ENCODE measurements around the gene GJA4.

Gene GJA4

DNA sequence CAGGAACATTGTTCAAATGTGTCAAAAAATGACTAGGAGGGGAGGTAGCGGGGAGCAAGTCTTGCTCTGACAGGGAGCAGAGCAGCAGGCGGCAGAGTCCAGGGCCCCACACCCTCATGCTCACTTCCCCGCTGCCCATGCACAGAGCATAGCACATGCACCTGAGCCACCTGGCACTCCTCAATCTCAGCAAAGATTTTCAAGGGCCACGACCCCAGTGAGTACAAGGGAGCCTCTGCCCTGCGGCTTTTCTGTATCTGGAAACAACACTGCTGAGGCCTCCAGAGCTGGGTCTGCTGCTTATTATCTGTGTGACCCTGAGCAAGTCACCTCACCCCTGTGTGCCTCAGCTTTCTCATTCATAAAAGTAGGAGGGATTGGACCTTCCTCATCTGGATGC, 12.8 kb upstream of the GJA4 start:
- H3K4me3 ChIP-seq (ENCODE audit: low read depth, low read length) = no peak overlapping the region
- ChIA-PET CTCF (interaction anchor here (3.2 kb wide), 1 partner anchor 73 kb away, joined by 15 read pairs; no protein-coding TSS in a partner anchor), POLR2A (no interaction called here)
- TF ChIP-seq, protein P1, sequence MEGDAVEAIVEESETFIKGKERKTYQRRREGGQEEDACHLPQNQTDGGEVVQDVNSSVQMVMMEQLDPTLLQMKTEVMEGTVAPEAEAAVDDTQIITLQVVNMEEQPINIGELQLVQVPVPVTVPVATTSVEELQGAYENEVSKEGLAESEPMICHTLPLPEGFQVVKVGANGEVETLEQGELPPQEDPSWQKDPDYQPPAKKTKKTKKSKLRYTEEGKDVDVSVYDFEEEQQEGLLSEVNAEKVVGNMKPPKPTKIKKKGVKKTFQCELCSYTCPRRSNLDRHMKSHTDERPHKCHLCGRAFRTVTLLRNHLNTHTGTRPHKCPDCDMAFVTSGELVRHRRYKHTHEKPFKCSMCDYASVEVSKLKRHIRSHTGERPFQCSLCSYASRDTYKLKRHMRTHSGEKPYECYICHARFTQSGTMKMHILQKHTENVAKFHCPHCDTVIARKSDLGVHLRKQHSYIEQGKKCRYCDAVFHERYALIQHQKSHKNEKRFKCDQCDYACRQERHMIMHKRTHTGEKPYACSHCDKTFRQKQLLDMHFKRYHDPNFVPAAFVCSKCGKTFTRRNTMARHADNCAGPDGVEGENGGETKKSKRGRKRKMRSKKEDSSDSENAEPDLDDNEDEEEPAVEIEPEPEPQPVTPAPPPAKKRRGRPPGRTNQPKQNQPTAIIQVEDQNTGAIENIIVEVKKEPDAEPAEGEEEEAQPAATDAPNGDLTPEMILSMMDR (IDR thresholded peaks at IDR 0.05; ENCODE audit: insufficient read depth, low read length, missing control alignments) = no peak
- DNase-seq (ENCODE audit: low read depth, low spot score) = no peak

DNA sequence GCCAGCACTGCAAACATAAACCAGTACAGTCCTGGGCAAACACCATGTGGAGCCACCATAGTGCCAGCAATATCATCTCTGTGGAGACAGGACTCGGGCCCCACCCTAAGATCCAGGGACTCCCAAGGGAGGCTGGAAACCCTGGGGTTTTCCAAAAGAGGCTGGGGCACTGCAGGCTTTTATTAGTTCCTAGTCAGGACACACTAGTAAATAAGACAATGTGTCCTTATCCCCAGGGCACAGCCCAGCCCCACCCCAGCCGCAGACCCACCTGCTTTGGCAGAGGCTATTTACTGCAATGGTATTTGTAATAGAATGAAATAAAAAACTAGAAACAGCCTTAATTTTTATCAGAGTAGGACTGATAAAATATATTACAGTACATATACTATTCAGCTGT, 12.3 kb upstream of the GJA4 start:
- ChIA-PET CTCF (interaction anchor here (3.2 kb wide), 1 partner anchor 72 kb away, joined by 15 read pairs; no protein-coding TSS in a partner anchor), POLR2A (no interaction called here)
- DNase-seq (ENCODE audit: low read depth, low spot score) = no peak
- no peak overlapping the region for H3K4me3 ChIP-seq (ENCODE audit: low read depth, low read length)
- TF ChIP-seq, protein P1 (IDR thresholded peaks at IDR 0.05; ENCODE audit: insufficient read depth, low read length, missing control alignments) = no peak

DNA sequence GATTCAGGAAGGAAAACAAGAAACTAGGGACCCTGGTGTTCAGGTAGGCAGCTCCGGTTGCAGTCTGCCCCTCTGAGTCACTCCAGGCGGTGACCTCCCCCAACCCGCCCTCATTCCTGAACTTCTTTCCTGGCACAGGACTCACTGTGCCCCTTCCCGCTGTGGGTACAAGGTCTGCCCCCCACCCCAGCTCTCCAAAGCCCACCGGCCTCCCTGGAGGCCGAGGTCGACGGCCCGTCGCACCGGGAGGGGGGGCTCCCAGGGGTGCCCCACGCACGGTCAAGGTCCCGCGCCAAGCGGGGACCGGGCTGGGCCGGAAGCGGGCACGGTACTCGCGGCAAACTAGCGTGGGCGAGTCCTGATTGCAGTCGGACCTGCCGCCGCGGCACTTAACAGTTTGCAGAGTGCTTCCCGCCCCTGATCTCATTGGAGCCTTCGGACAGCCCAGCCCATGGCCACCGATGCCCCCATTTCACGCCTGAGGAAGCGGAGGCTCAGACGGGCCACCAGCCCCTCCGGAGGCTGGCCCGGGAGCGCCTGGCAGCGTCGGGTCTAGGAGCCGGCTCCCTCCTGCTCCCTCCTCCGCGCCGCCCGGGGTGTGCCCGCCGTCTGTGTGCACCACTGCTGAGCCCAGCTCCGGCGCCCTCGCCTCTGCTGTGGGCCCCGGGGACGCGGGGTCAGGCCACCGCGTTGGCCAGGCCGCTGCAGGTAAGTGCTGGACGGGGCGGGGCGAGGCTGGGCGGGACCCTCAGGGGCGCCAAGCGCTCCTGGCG, 11.5 kb upstream of the GJA4 start, which contains the start of gene GJB3:
Gene GJB3 (plus strand): TSS at position 144 of the 773 bp plus-strand sequence. CDS start 3,549 bp downstream, outside the sequence.
- no peak for DNase-seq (ENCODE audit: low read depth, low spot score)
- POLR2A ChIA-PET = interaction anchor here (0.7 kb wide), 1 partner anchor 78 kb away, joined by 4 read pairs; the partner anchor contains the start of gene SMIM12
- TF ChIP-seq, protein P1 (IDR thresholded peaks at IDR 0.05; ENCODE audit: insufficient read depth, low read length, missing control alignments) = no peak
- H3K4me3 ChIP-seq (ENCODE audit: low read depth, low read length) = no peak within 1 kb of the TSS
- CTCF ChIA-PET = interaction anchor here (1.2 to 3.2 kb wide), 3 partner anchors 72 to 84 kb away, joined by 3 to 15 read pairs (median 5); no protein-coding TSS in a partner anchor

DNA sequence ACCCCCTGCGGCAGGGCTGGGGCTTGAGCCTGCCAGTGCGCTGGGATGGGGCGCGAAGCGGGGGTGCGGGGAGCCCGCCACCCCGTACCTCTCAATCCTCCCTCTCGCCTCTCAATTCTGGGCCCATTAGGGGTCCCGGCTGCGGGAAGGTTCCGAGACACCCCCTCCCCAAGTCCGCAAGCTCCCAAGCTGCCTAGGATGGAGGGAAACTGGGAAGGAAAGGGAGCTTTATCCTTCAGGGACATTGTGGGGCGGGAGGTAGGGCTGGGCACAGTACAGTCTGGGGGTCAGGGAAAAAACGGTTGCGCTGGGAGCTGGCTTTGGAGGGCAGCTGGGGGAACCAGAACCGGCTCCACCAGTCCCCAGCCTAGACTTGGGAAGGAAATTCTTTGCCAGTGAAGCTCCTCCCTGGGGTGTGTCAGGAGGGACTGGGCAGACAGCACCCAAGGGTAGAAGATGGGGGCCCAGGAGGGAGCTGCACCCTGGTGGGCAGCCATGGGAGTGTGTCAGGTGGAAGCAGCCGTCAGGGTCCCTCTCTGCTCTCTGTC, 10.9 kb upstream of the GJA4 start:
- CTCF ChIA-PET = interaction anchor here (0.7 to 3.2 kb wide), 4 partner anchors 71 to 85 kb away, joined by 3 to 15 read pairs (median 4); no protein-coding TSS in a partner anchor
- no peak overlapping the region for H3K4me3 ChIP-seq (ENCODE audit: low read depth, low read length)
- no peak for DNase-seq (ENCODE audit: low read depth, low spot score)
- TF ChIP-seq, protein P1 (IDR thresholded peaks at IDR 0.05; ENCODE audit: insufficient read depth, low read length, missing control alignments) = no peak
- POLR2A ChIA-PET = interaction anchor here (0.7 kb wide), 1 partner anchor 78 kb away, joined by 4 read pairs; the partner anchor contains the start of gene SMIM12

DNA sequence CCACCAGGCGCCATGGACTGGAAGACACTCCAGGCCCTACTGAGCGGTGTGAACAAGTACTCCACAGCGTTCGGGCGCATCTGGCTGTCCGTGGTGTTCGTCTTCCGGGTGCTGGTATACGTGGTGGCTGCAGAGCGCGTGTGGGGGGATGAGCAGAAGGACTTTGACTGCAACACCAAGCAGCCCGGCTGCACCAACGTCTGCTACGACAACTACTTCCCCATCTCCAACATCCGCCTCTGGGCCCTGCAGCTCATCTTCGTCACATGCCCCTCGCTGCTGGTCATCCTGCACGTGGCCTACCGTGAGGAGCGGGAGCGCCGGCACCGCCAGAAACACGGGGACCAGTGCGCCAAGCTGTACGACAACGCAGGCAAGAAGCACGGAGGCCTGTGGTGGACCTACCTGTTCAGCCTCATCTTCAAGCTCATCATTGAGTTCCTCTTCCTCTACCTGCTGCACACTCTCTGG, 8.0 kb upstream of the GJA4 start:
- DNase-seq (ENCODE audit: low read depth, low spot score) = no peak
- CTCF ChIA-PET = interaction anchor here (0.6 to 1.1 kb wide), 2 partner anchors 9 to 66 kb away, joined by 3 read pairs; no protein-coding TSS in a partner anchor

More for the DNA sequence above, 8.0 kb upstream of the GJA4 start:
- H3K4me3 ChIP-seq (ENCODE audit: low read depth, low read length) = no peak overlapping the region
- TF ChIP-seq, protein P1 (IDR thresholded peaks at IDR 0.05; ENCODE audit: insufficient read depth, low read length, missing control alignments) = no peak
- POLR2A ChIA-PET = no interaction called here
